ENCODE results near the gene CLCN7. TPM values are rescaled to one million over a fixed set of nuclear protein-coding genes. Genes with fewer than 3 reads are reported as not detected.

Gene CLCN7
- total RNA-seq, 2 donors from 2014 or later = 51.9 to 108 TPM

DNA sequence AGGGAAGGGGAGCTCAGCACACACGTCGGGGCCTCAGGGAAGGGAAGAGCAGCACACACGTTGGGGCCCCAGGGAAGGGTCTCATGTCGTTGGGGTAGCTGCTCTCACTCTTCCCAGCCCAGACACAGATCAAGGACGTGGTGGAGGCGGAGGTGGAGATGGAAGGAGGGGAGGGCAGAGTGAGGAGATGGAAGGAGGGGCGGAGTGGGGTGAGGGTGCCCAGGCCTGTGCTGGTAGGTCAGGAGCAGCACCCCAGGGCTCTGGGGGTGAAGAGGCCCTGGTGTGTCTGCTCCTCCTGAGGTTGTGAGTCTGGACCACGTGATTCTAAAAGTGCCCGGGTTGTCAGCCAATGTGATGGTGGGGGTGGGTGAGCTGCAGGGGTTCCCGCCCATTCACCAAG is 14.9 kb downstream of the CLCN7 start:
- H3K9me3 ChIP-seq = no peaks in the 10 kb centered on the region
- intact Hi-C loops (cut with DNase I) = no loop called here
- H3K27me3 ChIP-seq (replicated peaks; ENCODE audit: insufficient read depth) = no peaks in the 10 kb centered on the region
- WGBS = 82% methylated on average over 10 of the region's 10 CpGs
- no peak overlapping the region for H3K4me3 ChIP-seq
- H3K4me1 ChIP-seq (replicated peaks) = no peaks in the 10 kb centered on the region
- peaks cover 0 to 10% of the 10 kb centered on the region in 2 donors for H3K36me3 ChIP-seq
- no peak for TF ChIP-seq CTCF (IDR thresholded peaks at IDR 0.05)
- H3K27ac ChIP-seq = no peak overlapping the region
- no peak for DNase-seq (ENCODE audit: low spot score)

DNA sequence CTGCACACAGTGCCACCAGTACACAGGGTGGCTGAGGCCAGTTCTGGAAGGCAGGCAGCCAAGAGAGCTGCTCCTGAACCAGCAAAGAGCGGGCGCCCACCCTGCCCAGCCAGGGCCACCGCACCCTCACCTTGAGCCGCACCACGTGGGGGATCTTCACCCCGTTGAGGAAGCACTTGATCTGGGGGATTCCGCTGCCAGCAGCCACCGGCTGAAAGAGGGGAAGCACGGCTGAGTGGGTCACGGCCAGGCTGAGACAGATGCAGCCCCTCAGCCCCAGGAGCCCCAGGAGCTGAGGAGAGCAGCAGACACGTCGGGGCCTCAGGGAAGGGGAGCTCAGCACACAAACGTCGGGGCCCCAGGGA is 15.9 kb downstream of the CLCN7 start:
- Histone ChIP-seq H3K4me3 (no peak overlapping the region), H3K27ac (no peak overlapping the region), H3K27me3 (replicated peaks; ENCODE audit: insufficient read depth) (no peaks in the 10 kb centered on the region), H3K36me3 (peaks cover 3 to 16% of the 10 kb centered on the region in 2 donors), H3K4me1 (replicated peaks) (no peaks in the 10 kb centered on the region), H3K9me3 (no peaks in the 10 kb centered on the region)
- intact Hi-C loops (cut with DNase I) = no loop called here
- TF ChIP-seq POLR2AphosphoS5 (IDR thresholded peaks at IDR 0.05) (no peak), CTCF (IDR thresholded peaks at IDR 0.05) (no peak), POLR2A (IDR thresholded peaks at IDR 0.05) (no peak)
- WGBS = 60% methylated on average over 8 of the region's 14 CpGs
- DNase-seq (ENCODE audit: low spot score) = no peak

- no peaks in the 10 kb centered on the region for H3K4me1 ChIP-seq (replicated peaks)
- H3K27me3 ChIP-seq (replicated peaks; ENCODE audit: insufficient read depth) = no peaks in the 10 kb centered on the region
- no peak for DNase-seq (ENCODE audit: low spot score)
- no peak overlapping the region for H3K27ac ChIP-seq
- intact Hi-C loops (cut with DNase I) = no loop called here
- H3K9me3 ChIP-seq = no peaks in the 10 kb centered on the region
- WGBS = 93% methylated on average over 24 of the region's 26 CpGs
- TF ChIP-seq POLR2AphosphoS5 (IDR thresholded peaks at IDR 0.05) (no peak), CTCF (IDR thresholded peaks at IDR 0.05) (no peak), POLR2A (IDR thresholded peaks at IDR 0.05) (no peak)
- H3K4me3 ChIP-seq = no peak overlapping the region
- H3K36me3 ChIP-seq = peaks cover 7 to 21% of the 10 kb centered on the region in 2 donors
These were observed 16.4 kb downstream of the CLCN7 start for GRCh38 chr16:1458336-1458976.

DNA sequence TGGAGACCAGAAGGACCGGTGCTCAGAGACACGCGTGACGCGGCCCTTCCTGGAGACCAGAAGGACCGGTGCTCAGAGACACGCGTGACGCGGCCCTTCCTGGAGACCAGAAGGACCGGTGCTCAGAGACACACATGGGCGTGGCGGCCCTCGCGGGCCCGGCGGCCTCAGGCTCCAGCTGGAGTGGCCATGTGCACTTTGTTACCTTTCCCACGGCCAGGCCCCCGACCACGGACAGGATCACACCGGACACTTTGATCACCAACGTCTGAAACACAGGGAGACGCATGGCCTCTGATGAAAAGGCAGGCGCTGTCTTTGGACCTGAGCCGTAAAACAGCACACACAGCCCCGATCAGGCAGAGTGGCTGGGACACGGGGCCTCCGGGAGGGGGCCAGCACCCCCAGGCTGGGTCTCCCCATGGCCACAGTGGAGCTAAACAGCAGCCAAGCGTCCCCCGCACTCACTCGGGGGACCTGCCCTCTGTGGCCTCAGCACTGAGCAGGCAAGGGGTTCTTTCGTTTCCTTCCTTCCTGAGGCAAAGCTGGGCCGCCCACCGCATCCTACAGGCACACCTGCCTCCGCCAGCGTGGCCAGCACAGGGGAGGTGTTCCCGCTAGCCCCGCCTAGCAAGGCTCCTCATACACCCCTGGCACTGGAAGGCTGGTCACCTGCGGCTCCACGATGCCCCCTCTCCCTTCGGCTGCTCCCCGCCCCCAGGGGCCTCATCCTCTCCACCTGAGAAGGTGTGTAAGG is 17.2 kb downstream of the CLCN7 start:
- DNase-seq (ENCODE audit: low spot score) = no peak
- intact Hi-C loops (cut with DNase I) = no loop called here

More for the DNA sequence above, 17.2 kb downstream of the CLCN7 start:
- Histone ChIP-seq H3K4me1 (replicated peaks) (no peaks in the 10 kb centered on the region), H3K36me3 (peaks cover 9 to 26% of the 10 kb centered on the region in 2 donors), H3K27ac (no peak overlapping the region), H3K27me3 (replicated peaks; ENCODE audit: insufficient read depth) (no peaks in the 10 kb centered on the region), H3K9me3 (no peaks in the 10 kb centered on the region), H3K4me3 (no peak overlapping the region)
- 92% methylated on average over 42 of the region's 42 CpGs for WGBS
- TF ChIP-seq POLR2AphosphoS5 (IDR thresholded peaks at IDR 0.05) = no peak
- no peak for TF ChIP-seq POLR2A (IDR thresholded peaks at IDR 0.05)
- no peak for TF ChIP-seq CTCF (IDR thresholded peaks at IDR 0.05)

Measured in prostate gland (tissue), 2 donors.